NOMO-1 treated with DMSO at 0.1 percent for 48 hours (cell line): ENCODE results near the gene SF3A2.
"Not testable (repeated sequence)": the region's sequence is repeated elsewhere in the genome, so short reads cannot be mapped to it uniquely, and the experiment has no call there.

Experiments used
- DNase-seq: peaks from one replicate; lab custom pipeline; 2025; ENCODE audit not compliant: unreplicated experiment; lab: John Stamatoyannopoulos, UW

Gene SF3A2

DNA sequence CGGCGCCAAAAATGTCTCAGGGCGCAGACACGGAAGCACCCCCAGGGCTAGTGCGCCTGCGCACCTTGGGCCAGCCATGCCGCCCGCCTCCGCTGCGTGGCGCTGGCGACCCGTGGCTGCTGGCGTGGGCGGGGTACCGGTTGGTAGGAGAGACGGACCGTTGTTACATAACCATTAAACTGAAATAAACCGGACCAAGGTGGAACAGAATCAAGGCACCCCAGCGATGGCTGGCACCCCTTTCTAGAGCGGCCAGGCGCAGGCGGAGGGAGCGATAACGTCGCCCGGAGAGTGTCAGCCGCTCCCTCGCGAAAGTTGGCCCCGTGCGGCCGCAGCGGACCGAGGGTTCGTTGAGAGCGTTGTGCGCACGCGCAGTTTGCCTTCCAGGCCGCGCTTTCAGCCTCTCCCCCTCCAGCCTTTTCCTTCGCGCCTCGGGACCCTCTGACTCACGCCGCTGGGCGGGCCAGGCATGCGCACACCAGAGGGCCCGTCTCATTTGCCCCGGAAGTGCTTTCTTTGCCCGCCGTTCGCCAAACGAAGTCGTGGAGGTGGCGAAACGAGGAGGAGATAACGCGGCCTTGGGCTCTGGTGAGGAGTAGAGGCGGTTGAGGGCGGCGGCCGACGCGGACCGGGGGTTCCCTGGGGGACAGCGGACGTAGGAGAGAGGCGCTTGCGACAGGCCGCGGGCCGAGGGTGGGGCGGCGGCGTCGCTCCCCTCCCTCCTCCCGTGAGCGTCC is at the start of gene SF3A2, which contains the start of gene PLEKHJ1:
TSS of gene SF3A2 (plus strand) at position 511 of the 737 bp plus-strand sequence. CDS start 6,595 bp downstream, outside the sequence.
TSS of gene PLEKHJ1 (minus strand) at position 16 of the 737 bp plus-strand sequence. CDS start 81 bp downstream, outside the sequence.
- peak; percentile 97 for DNase-seq

DNA sequence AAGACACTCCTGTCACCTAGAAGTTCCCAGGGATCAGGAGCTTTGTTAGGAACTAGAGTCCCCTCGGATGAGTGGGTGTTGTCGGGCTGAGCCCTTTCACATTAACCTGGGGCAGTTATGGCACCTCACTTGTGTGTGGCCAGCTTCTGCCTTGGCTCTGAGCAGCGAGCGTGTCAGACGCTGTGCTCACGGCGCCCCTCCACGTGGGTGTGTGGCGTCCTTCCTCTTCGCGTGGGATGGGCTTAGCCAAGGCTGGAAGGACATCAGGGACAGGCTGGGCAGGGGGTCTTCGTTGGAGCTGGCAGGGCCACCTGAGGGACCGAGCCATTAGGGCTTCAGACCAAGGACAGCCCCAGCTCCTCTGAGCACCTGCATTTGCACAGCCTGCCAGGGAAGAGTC is 49.5 kb upstream of the SF3A2 start:
- no peak for DNase-seq

- no peak for DNase-seq
These were observed 47.8 kb upstream of the SF3A2 start for GRCh38 chr19:2188708-2189385.

GRCh38 chr19:2189880-2190279 is 46.7 kb upstream of the SF3A2 start:
- DNase-seq = no peak

DNA sequence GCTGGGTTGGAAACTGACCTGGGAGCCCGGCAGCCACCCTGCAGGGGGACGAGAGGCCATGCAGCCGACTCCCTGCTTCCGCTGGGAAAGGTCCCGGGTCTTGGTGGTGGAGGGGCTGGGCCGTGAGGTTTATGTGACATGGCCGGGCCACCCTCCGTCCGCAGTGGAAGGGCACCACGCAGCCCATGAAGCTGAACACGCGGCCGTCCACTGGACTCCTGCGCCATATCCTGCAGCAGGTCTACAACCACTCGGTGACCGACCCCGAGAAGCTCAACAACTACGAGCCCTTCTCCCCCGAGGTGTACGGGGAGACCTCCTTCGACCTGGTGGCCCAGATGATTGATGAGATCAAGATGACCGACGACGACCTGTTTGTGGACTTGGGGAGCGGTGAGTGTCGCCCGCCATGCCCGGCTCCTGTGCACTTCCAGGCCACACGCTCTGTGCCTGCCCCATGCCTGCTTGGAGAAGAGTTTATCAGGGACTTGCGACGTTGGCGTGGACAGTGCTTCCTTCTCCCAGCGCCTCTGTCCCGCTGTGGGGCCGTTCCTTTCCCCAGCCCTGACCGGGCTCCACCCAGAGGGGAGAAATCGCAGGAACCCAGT is 45.7 kb upstream of the SF3A2 start:
- DNase-seq = no peak

- DNase-seq = no peak
These were observed 44.9 kb upstream of the SF3A2 start for GRCh38 chr19:2191456-2192310.

DNA sequence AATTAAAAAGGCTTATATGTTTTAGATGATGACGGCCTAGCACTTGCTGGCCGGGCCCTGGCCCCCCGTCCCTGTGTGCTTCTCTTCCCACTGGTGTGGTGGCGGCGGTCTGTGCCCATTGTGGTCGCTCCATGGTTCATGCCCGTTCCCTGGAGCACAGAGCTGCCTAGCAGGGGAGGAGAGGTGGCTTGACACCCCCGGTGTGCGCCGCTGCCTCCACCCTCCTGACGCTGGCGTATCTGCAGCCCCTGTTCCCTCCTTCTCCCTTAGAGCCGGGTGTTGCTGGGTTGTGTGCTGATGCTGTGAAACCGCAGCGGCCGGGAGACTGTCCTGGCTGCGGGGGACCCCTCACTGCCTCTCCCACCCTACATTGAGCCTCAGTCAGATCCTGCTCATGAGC is 43.8 kb upstream of the SF3A2 start:
- no peak for DNase-seq

DNA sequence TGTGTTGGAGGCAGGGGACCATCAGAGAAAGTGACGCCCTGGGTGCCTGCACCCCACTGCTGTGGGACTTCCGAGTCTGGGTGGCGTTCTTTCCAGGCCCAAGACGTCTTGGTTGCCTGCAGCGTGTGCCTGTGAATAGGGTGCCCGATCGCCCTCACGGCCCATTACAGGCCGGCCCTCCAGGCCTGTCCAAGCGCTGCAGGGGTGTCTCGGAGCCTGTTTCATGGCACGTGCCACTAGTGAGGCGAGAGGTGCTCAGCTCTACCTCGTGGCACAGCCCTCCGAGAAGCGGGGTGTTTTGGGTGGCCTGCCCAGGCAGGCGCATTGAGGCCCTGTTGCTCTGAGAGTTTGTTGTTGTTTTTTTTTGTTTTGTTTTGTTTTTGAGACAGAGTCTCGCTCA is 42.8 kb upstream of the SF3A2 start:
- DNase-seq = no peak

GRCh38 chr19:2194513-2195078 is 42.0 kb upstream of the SF3A2 start:
- no peak for DNase-seq

DNA sequence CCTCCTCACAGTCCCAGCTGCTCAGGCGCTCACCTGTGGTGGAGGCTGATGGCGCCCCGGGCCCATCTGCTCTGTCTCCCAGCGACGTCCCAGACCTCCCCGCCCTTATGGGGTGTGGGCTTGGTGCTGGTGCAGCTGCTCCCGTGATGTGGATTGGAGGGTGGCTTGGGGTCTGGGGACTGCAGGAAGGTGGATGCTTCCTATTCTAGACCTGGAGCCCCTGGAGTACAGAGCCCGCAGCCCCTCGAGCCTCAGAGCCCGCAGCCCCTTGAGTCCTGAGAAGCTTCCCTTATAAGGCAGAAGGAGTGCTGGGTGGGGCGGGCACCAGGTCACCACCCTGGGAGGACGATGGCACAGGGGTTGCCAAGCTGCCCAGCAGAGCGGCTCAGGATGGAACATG is 41.3 kb upstream of the SF3A2 start:
- DNase-seq = no peak

DNA sequence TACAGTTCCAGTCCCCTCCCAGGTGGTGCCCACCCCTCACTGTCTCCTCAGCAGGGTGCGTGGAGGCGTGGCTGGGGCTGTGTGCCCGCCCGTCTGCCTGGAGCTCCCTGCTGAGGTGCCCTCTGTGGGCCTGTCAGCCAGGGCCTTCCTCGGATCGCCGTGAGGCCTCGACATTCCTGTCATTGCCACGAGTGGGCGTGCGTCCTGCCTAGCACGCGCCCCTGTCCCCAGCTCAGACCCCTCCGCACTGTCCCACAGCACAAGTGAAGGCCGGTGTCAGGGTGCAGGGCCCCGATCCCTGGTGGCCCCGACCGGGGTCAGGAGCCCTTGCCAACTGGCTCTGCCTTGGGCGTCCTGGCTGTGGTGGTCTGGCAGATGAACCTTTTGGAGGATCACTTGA is 40.7 kb upstream of the SF3A2 start:
- DNase-seq = no peak

GRCh38 chr19:2197270-2197669 is 39.4 kb upstream of the SF3A2 start:
- DNase-seq = no peak

DNA sequence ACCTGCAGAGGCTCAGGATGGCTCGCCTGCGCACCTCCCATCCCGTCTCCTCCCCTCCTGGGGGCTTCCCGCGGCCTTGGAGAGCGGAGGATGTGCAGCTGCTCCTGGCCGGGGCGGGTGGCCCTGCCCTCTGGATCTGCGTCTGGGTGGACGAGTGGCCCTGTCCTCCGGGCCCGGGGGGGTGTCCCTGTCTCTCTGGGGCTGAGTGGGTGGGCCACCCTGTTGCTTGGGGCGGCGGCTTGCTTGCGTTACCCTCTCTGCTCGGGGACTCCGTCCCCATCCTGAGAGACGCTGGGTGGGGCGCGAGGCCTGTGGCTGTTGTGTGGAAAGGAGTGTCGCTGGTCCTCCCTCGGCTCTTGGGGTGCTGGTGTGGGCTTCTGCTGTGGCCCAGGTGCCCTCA is 38.3 kb upstream of the SF3A2 start:
- no peak for DNase-seq

DNA sequence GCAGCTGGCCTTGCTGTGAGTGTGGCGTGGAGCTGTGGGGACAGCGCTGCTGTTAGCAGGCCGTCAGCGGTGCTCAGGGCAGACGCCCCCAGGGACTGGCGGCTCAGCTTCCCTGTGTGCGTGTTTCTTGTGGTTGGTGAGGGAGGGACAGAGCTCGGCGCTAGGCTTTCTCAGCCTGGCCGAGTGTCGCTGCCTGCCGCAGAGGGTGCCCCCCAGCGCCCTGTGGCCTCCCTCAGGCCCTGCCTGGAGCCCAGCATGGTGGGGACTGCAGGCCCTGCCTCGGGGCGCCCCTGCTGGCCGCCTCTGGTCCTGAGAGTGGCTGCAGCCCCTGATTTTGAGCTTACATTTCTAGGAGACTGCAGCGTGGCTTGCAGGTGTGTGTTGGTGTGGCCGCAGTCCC is 37.4 kb upstream of the SF3A2 start:
- DNase-seq = no peak

- no peak for DNase-seq
These were observed 36.6 kb upstream of the SF3A2 start for GRCh38 chr19:2199861-2200623.

GRCh38 chr19:2200624-2201294 is 35.9 kb upstream of the SF3A2 start:
- DNase-seq = not testable (repeated sequence)

DNA sequence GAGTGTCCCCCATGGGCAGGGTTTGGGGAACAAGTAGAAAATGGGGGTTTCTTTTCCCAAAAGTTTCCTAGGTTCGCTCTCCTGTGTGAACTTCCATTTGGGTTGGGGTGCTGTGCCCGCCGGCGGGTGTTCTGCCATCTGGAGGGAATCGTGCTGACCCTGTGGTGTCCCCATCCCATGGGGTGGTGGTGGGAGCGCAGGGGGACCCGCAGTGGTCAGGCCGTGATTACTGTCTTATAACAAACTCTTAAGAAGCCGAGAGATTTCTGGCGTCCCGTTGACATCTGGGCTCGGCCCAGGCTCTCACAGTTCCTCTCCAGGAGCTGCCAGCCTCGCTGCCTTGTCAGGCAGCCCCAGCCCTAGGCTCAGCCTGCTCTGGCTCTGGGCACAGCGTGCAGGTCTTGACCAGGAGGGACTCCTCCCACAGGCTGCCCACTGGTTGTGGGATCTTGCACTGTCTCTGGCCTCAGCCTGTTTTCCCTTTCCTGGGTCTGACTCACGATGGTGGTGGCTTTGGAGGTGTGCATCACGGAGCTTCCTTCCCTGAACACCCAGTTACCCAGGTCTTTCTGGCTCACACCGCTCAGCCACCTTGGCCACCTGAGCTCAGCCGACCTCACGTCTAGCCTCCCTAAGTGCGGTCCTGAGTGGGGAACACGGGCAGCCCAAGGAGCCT is 35.0 kb upstream of the SF3A2 start:
- no peak for DNase-seq

- DNase-seq = no peak
These were observed 34.3 kb upstream of the SF3A2 start for GRCh38 chr19:2202366-2202765.

DNA sequence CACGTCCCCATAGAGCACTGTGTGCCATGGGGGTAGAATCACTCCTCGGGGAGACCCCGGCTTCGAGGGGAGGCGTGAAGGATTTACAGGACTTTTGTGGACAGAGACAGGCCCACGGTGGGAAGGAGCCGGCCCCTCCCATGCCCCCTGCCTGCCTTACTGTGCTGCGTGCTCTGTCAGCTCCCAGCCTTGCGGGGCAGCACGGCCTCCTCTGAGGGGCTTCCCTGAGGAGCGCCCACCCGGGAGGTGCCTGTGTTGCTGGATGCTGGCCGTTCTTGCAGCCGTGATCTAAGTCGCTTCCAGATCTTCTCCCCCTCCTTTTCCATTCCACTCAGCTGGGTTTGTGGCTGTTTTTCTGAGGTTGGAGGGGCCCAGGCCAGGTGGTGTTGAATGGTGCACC is 29.6 kb upstream of the SF3A2 start:
- DNase-seq = no peak
